OCI-LY1 (cell line): Measurements from ENCODE around the gene OR6B3.

Experiments
- EZH2 ChIP-seq: fragments of 200-600 bp; sonication (generic), shearing (Covaris generic); IDR thresholded peaks from 2 replicates; pipeline ENCODE4 v1.8.0; 2017; ENCODE audit warnings: borderline replicate concordance, mixed run types, mild to moderate bottlenecking, antibody characterized with exemption, low read length, moderate library complexity, mixed read lengths
- TF ChIP-seq, protein P1 (sequence below): fragments of 200-600 bp; sonication (generic), shearing (Covaris generic); IDR thresholded peaks from 2 replicates; pipeline ENCODE4 v1.5.1; 2017; ENCODE audit warnings: mild to moderate bottlenecking, antibody characterized with exemption, low read length, moderate library complexity, mixed read lengths

DNA sequence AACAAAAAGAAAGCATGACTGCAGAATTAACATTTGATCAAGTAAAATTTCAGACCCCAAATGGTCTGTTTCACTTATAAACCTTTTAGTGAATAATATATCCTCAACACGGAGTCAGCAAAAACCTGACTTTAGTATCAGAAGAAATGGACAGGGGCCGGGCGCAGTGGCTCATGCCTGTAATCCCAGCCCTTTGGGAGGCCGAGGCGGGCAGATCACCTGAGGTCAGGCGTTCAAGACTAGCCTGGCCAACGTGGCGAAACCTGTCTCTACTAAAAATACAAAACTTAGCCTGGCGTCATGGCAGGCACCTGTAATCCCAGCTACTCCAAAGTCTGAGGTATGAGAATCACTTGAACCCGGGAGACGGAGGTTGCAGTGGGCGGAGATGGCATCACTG lies 3.0 kb downstream of the OR6B3 start:
- TF ChIP-seq EZH2, result no peak
- TF ChIP-seq, protein P1, sequence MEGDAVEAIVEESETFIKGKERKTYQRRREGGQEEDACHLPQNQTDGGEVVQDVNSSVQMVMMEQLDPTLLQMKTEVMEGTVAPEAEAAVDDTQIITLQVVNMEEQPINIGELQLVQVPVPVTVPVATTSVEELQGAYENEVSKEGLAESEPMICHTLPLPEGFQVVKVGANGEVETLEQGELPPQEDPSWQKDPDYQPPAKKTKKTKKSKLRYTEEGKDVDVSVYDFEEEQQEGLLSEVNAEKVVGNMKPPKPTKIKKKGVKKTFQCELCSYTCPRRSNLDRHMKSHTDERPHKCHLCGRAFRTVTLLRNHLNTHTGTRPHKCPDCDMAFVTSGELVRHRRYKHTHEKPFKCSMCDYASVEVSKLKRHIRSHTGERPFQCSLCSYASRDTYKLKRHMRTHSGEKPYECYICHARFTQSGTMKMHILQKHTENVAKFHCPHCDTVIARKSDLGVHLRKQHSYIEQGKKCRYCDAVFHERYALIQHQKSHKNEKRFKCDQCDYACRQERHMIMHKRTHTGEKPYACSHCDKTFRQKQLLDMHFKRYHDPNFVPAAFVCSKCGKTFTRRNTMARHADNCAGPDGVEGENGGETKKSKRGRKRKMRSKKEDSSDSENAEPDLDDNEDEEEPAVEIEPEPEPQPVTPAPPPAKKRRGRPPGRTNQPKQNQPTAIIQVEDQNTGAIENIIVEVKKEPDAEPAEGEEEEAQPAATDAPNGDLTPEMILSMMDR, result no peak
